ENCODE data around the gene RWDD3.

Gene RWDD3

DNA sequence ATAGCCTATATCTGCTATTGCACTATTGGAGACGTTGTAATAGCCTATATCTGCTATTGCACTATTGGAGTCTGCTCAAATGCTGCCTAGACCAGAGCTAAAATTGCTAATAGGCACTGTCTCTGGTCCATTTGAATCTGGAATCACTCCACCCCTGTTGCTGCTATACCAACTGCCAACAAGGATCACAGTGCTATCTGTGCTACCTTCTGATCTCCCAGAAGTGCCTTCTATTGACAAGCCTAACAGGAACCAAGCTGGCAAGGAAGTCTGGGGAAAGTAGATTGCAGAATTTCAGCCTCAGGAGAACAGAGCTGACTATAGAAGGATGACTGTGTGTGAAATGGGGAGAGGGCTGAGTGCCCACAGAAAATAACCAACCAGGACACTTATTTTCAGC is 15.9 kb downstream of the RWDD3 start:
- TF ChIP-seq EGR1 (IDR thresholded peaks at IDR 0.05) = no peak

DNA sequence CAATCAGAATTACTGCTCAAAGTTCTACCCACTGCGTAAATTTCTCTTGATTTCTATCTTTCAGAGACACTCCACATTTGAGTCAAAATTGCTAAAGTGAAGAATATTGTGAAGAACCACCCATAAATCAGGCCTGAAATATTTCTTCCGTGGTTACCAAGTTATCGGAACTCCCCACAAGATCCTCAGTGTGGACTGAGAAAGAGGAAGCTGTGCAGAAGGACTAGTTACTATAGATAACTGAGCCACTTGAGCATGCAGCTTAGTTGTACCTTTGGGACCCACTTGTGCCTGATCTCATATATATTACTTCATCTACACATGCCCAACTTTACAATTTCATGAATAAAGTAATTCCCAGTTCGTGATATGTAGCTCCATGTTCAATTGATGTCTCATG is 18.4 kb downstream of the RWDD3 start:
- no peak for TF ChIP-seq ZBTB7A (IDR thresholded peaks at IDR 0.05; ENCODE audit: low read depth)
- TF ChIP-seq EP300 (IDR thresholded peaks at IDR 0.05; ENCODE audit: borderline replicate concordance) = no peak
- TF ChIP-seq CEBPB (IDR thresholded peaks at IDR 0.05) = no peak
- no peak for TF ChIP-seq EGR1 (IDR thresholded peaks at IDR 0.05)
- no peak for TF ChIP-seq TCF12 (IDR thresholded peaks at IDR 0.05; ENCODE audit: low read depth)
- TF ChIP-seq CREB1 (IDR thresholded peaks at IDR 0.05; ENCODE audit: low read depth) = no peak
- TF ChIP-seq, protein P1, sequence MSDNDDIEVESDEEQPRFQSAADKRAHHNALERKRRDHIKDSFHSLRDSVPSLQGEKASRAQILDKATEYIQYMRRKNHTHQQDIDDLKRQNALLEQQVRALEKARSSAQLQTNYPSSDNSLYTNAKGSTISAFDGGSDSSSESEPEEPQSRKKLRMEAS (IDR thresholded peaks at IDR 0.05) = no peak
- TF ChIP-seq, protein P2, sequence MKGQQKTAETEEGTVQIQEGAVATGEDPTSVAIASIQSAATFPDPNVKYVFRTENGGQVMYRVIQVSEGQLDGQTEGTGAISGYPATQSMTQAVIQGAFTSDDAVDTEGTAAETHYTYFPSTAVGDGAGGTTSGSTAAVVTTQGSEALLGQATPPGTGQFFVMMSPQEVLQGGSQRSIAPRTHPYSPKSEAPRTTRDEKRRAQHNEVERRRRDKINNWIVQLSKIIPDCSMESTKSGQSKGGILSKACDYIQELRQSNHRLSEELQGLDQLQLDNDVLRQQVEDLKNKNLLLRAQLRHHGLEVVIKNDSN (IDR thresholded peaks at IDR 0.05) = no peak
- TF ChIP-seq NFIC (IDR thresholded peaks at IDR 0.05) = no peak
- no peak for TF ChIP-seq TEAD4 (IDR thresholded peaks at IDR 0.05)

DNA sequence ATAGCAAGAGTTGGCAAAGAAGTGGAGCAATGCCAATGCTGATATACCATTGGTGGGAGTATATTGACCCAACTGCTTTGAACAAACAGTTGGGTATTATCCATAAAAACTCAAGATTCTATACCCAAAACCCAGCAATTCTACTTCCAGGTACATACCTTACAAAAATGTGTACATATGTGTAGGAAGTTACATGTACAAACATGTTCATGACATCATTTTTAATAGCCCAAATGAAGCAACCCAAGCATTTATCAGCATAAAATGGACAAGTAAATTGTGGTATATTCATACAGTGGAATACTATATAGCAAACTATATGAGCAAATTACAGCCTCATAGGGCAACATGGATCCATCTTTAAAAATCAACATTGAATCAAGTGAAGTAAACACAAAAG is 20.9 kb downstream of the RWDD3 start:
- TF ChIP-seq CREB1 (IDR thresholded peaks at IDR 0.05; ENCODE audit: low read depth) (no peak), ZBTB7A (IDR thresholded peaks at IDR 0.05; ENCODE audit: low read depth) (no peak), EGR1 (IDR thresholded peaks at IDR 0.05) (no peak), TAF1 (IDR thresholded peaks at IDR 0.05; ENCODE audit: low read depth) (no peak), YY1 (IDR thresholded peaks at IDR 0.05; ENCODE audit: low read depth) (no peak), NFIC (IDR thresholded peaks at IDR 0.05) (no peak), TEAD4 (IDR thresholded peaks at IDR 0.05) (no peak), TCF12 (IDR thresholded peaks at IDR 0.05; ENCODE audit: low read depth) (no peak), RAD21 (IDR thresholded peaks at IDR 0.05; ENCODE audit: low read depth) (no peak), CEBPB (IDR thresholded peaks at IDR 0.05) (no peak), EP300 (IDR thresholded peaks at IDR 0.05; ENCODE audit: borderline replicate concordance) (no peak), FOXM1 (IDR thresholded peaks at IDR 0.05; ENCODE audit: borderline replicate concordance, low read depth) (no peak)
- TF ChIP-seq, protein P1 (IDR thresholded peaks at IDR 0.05) = no peak
- TF ChIP-seq, protein P2 (IDR thresholded peaks at IDR 0.05) = no peak
- TF ChIP-seq, protein P3, sequence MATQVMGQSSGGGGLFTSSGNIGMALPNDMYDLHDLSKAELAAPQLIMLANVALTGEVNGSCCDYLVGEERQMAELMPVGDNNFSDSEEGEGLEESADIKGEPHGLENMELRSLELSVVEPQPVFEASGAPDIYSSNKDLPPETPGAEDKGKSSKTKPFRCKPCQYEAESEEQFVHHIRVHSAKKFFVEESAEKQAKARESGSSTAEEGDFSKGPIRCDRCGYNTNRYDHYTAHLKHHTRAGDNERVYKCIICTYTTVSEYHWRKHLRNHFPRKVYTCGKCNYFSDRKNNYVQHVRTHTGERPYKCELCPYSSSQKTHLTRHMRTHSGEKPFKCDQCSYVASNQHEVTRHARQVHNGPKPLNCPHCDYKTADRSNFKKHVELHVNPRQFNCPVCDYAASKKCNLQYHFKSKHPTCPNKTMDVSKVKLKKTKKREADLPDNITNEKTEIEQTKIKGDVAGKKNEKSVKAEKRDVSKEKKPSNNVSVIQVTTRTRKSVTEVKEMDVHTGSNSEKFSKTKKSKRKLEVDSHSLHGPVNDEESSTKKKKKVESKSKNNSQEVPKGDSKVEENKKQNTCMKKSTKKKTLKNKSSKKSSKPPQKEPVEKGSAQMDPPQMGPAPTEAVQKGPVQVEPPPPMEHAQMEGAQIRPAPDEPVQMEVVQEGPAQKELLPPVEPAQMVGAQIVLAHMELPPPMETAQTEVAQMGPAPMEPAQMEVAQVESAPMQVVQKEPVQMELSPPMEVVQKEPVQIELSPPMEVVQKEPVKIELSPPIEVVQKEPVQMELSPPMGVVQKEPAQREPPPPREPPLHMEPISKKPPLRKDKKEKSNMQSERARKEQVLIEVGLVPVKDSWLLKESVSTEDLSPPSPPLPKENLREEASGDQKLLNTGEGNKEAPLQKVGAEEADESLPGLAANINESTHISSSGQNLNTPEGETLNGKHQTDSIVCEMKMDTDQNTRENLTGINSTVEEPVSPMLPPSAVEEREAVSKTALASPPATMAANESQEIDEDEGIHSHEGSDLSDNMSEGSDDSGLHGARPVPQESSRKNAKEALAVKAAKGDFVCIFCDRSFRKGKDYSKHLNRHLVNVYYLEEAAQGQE (IDR thresholded peaks at IDR 0.05; ENCODE audit: low read depth) = no peak

DNA sequence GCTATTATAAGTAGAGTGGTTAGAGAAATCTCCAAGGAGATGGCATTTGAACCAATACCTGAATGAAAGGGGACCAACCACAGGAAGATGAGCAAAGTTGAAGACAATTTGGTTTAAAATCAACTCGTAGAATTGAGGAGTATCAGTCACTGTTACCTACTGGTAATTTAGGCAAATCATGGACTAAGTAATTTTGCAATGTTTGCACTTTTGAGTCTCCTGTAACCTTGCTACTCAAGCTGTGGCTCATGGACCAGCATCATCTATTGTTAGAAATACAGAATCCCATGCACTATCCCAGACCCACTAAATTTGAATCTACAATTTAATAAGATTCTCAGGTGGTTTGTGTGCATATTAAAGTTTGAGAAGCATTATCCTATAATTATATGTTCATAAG is 21.8 kb downstream of the RWDD3 start:
- TF ChIP-seq YY1 (IDR thresholded peaks at IDR 0.05; ENCODE audit: low read depth) = no peak
- TF ChIP-seq, protein P3 (IDR thresholded peaks at IDR 0.05; ENCODE audit: low read depth) = no peak
- TF ChIP-seq NFIC (IDR thresholded peaks at IDR 0.05) = no peak
- TF ChIP-seq ZBTB7A (IDR thresholded peaks at IDR 0.05; ENCODE audit: low read depth) = no peak
- no peak for TF ChIP-seq EGR1 (IDR thresholded peaks at IDR 0.05)
- no peak for TF ChIP-seq TAF1 (IDR thresholded peaks at IDR 0.05; ENCODE audit: low read depth)
- no peak for TF ChIP-seq RAD21 (IDR thresholded peaks at IDR 0.05; ENCODE audit: low read depth)
- TF ChIP-seq EP300 (IDR thresholded peaks at IDR 0.05; ENCODE audit: borderline replicate concordance) = no peak
- no peak for TF ChIP-seq CEBPB (IDR thresholded peaks at IDR 0.05)
- TF ChIP-seq CREB1 (IDR thresholded peaks at IDR 0.05; ENCODE audit: low read depth) = no peak
- TF ChIP-seq, protein P2 (IDR thresholded peaks at IDR 0.05) = no peak
- TF ChIP-seq TEAD4 (IDR thresholded peaks at IDR 0.05) = no peak
- TF ChIP-seq, protein P1 (IDR thresholded peaks at IDR 0.05) = no peak
- TF ChIP-seq FOXM1 (IDR thresholded peaks at IDR 0.05; ENCODE audit: borderline replicate concordance, low read depth) = no peak
- no peak for TF ChIP-seq TCF12 (IDR thresholded peaks at IDR 0.05; ENCODE audit: low read depth)

DNA sequence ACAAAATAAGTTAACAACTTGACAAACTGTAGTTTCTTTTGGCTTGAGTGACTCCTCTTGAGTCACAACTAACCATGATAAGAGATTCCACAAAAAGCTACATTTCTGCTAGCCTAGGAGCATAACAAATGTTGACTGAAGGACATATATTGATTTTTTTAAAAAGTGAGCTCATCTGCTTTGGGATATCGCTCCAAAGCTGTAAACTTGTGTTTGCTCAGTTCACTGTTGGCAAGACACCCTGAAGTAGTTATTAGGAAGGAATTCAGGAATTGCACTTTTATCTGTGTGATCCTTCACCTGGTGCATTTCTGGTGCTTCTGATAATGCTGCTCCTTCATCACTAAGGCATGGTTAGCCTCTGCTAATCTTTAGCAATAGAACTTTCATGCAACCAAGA is 23.7 kb downstream of the RWDD3 start:
- no peak for TF ChIP-seq TAF1 (IDR thresholded peaks at IDR 0.05; ENCODE audit: low read depth)
- TF ChIP-seq YY1 (IDR thresholded peaks at IDR 0.05; ENCODE audit: low read depth) = no peak
- TF ChIP-seq, protein P2 (IDR thresholded peaks at IDR 0.05) = no peak
- no peak for TF ChIP-seq ZBTB7A (IDR thresholded peaks at IDR 0.05; ENCODE audit: low read depth)
- TF ChIP-seq, protein P1 (IDR thresholded peaks at IDR 0.05) = no peak
- no peak for TF ChIP-seq NFIC (IDR thresholded peaks at IDR 0.05)
- no peak for TF ChIP-seq TCF12 (IDR thresholded peaks at IDR 0.05; ENCODE audit: low read depth)
- no peak for TF ChIP-seq CREB1 (IDR thresholded peaks at IDR 0.05; ENCODE audit: low read depth)
- TF ChIP-seq TEAD4 (IDR thresholded peaks at IDR 0.05) = no peak
- TF ChIP-seq, protein P3 (IDR thresholded peaks at IDR 0.05; ENCODE audit: low read depth) = no peak
- TF ChIP-seq EP300 (IDR thresholded peaks at IDR 0.05; ENCODE audit: borderline replicate concordance) = no peak
- TF ChIP-seq EGR1 (IDR thresholded peaks at IDR 0.05) = no peak
- TF ChIP-seq RAD21 (IDR thresholded peaks at IDR 0.05; ENCODE audit: low read depth) = no peak
- no peak for TF ChIP-seq FOXM1 (IDR thresholded peaks at IDR 0.05; ENCODE audit: borderline replicate concordance, low read depth)
- TF ChIP-seq CEBPB (IDR thresholded peaks at IDR 0.05) = no peak
